MCF 10A (cell line): ENCODE results near the gene TIAM1. TPM values are rescaled to one million over a fixed set of nuclear protein-coding genes. Genes with fewer than 3 reads are reported as not detected.
A peak's percentile ranks its signal among the peaks of the same experiment; 100 is the strongest.

Experiments
- BruUV-seq: library from RNA; stranded (reverse); fragments of 400-500 nt; replicated peaks from 2 replicates; lab custom pipeline; 2021; lab: Mats Ljungman, UMichigan
- CTCF ChIA-PET: fragments of 300-600 bp; sonication (Branson Sonifier 250); formaldehyde crosslinking; extraction: SDS; loops from one replicate; lab custom pipeline; 2021; ENCODE audit warnings: antibody characterized with exemption, inconsistent platforms; lab: Yijun Ruan, JAX
- POLR2A ChIA-PET: fragments of 300-600, 350-650 bp; sonication (Branson Sonifier 250); formaldehyde crosslinking; extraction: SDS; loops from one replicate; lab custom pipeline; 2020; ENCODE audit warnings: antibody characterized with exemption, inconsistent platforms; lab: Yijun Ruan, JAX
- DNase-seq: peaks from one replicate; pipeline ENCODE4 v3.0.0-alpha.2; 2018; ENCODE audit not compliant: unreplicated experiment
- H3K27ac Mint-ChIP-seq: one replicate; pipeline ENCODE4 v1.8.0; 2022; ENCODE audit warnings: mild to moderate bottlenecking, low read depth, mixed read lengths; ENCODE audit not compliant: unreplicated experiment
- H3K27me3 Mint-ChIP-seq: one replicate; pipeline ENCODE4 v1.8.0; 2022; ENCODE audit warnings: mixed read lengths; ENCODE audit not compliant: insufficient read depth, unreplicated experiment
- H3K36me3 Mint-ChIP-seq: one replicate; pipeline ENCODE4 v1.8.0; 2022; ENCODE audit warnings: mild to moderate bottlenecking, moderate library complexity, mixed read lengths; ENCODE audit not compliant: insufficient read depth, unreplicated experiment
- H3K4me1 Mint-ChIP-seq: one replicate; pipeline ENCODE4 v1.8.0; 2022; ENCODE audit warnings: mixed read lengths; ENCODE audit not compliant: insufficient read depth, unreplicated experiment
- H3K4me3 Mint-ChIP-seq: one replicate; pipeline ENCODE4 v1.8.0; 2022; ENCODE audit warnings: mild to moderate bottlenecking, moderate library complexity, mixed read lengths; ENCODE audit not compliant: unreplicated experiment
- H3K9me3 Mint-ChIP-seq: one replicate; pipeline ENCODE4 v1.8.0; 2022; ENCODE audit warnings: mixed read lengths; ENCODE audit not compliant: unreplicated experiment
- intact Hi-C: fragments of 100-400 bp; cut with micrococcal nuclease; formaldehyde crosslinking; loops from 2 replicates; pipeline ENCODE4 v1.14.1; 2022
- total RNA-seq: library from RNA; stranded (reverse); gene quantifications from 2 replicates; pipeline ENCODE4 v1.2.3, GENCODE V29; 2022
- TF ChIP-seq, protein P1 (sequence below): fragments of 200-600 bp; IDR thresholded peaks from one replicate; pipeline ENCODE4 v1.8.0; 2022; ENCODE audit warnings: antibody characterized with exemption, mild to moderate bottlenecking; ENCODE audit not compliant: unreplicated experiment

Gene TIAM1
- total RNA-seq, 1 experiment from 2014 or later = 9.8 TPM

DNA sequence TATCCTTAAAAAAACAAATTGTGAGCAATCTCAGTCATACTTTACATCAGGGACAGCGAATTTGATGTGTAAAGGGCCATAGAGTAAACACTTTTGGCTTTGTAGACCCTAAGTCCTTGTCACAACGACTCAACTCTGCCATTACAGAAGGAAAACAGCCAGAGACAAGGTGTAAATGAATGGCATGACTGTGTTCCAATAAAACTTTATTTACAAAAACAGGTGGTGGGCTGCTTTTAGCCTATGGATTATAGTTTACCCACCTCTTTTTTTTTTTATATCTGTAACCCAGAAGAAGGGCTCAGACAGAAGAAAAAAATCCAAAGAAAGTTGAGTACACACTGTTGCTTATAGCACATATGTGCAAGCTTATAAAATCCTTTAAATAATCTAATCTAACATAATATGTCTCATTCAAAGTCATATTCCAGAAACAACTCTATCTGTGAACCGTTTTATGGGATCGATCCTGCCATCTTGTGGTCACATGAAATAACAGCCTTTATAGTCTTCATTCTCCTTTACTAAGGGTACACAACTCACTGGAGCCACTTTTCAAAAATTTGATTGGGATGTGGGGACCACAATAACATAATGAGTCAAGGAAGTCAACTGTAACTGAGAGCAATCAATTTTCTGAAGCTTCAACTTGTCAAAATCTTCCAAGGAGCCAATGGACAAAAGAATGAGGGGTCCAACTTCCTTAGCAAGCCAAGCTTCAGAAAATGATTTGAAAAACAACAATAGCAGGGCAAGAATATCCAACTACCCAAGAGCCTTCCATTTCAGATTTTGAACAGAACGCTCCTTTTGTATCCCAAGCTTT is 163.6 kb downstream of the TIAM1 start:
- peak; percentile 57 for DNase-seq
- TF ChIP-seq, protein P1, sequence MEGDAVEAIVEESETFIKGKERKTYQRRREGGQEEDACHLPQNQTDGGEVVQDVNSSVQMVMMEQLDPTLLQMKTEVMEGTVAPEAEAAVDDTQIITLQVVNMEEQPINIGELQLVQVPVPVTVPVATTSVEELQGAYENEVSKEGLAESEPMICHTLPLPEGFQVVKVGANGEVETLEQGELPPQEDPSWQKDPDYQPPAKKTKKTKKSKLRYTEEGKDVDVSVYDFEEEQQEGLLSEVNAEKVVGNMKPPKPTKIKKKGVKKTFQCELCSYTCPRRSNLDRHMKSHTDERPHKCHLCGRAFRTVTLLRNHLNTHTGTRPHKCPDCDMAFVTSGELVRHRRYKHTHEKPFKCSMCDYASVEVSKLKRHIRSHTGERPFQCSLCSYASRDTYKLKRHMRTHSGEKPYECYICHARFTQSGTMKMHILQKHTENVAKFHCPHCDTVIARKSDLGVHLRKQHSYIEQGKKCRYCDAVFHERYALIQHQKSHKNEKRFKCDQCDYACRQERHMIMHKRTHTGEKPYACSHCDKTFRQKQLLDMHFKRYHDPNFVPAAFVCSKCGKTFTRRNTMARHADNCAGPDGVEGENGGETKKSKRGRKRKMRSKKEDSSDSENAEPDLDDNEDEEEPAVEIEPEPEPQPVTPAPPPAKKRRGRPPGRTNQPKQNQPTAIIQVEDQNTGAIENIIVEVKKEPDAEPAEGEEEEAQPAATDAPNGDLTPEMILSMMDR = peak; percentile 53
- Mint-ChIP-seq H3K36me3 (peaks cover 11% of the 10 kb centered on the region), H3K4me1 (no peaks in the 10 kb centered on the region), H3K4me3 (no peak overlapping the region), H3K27me3 (no peaks in the 10 kb centered on the region), H3K27ac (no peak overlapping the region), H3K9me3 (no peaks in the 10 kb centered on the region)
- intact Hi-C loops = loop anchor here (1.0 kb wide), 2 partner anchors 71 to 82 kb away; no protein-coding TSS in a partner anchor
- ChIA-PET CTCF (interaction anchor here (0.6 to 15.6 kb wide), 33 partner anchors 7 to 851 kb away, joined by 3 to 251 read pairs (median 5); no protein-coding TSS in a partner anchor), POLR2A (no interaction called here)
- no TSS peak for BruUV-seq

DNA sequence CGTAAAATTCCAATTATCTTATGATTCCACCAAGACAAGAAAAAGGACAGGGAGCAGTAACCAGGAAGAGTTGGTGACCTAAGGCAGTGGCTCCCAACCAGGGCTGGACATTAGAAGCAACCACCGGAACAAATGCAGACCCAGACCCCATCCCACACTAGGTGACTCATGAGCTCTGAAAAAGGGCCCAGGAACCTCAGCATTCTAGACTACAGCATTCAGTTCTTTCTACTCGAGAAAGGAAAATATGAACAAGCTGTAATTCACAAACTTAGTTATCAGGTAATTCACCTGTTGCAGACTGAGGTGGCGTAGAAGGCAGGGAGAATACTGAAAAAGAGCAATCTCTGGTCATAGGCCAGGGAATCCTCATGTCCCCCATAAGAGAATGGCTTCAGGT is 167.3 kb downstream of the TIAM1 start:
- BruUV-seq = no TSS peak
- DNase-seq = no peak
- H3K27ac Mint-ChIP-seq = no peak overlapping the region
- no peaks in the 10 kb centered on the region for H3K4me1 Mint-ChIP-seq
- POLR2A ChIA-PET = no interaction called here
- H3K4me3 Mint-ChIP-seq = no peak overlapping the region
- H3K9me3 Mint-ChIP-seq = no peaks in the 10 kb centered on the region
- H3K27me3 Mint-ChIP-seq = no peaks in the 10 kb centered on the region
- peaks cover 5% of the 10 kb centered on the region for H3K36me3 Mint-ChIP-seq
- CTCF ChIA-PET = interaction anchor here (1.1 to 15.6 kb wide), 2 partner anchors 77 to 328 kb away, joined by 4 to 251 read pairs; no protein-coding TSS in a partner anchor
- intact Hi-C loops = no loop called here
- TF ChIP-seq, protein P1 = no peak

DNA sequence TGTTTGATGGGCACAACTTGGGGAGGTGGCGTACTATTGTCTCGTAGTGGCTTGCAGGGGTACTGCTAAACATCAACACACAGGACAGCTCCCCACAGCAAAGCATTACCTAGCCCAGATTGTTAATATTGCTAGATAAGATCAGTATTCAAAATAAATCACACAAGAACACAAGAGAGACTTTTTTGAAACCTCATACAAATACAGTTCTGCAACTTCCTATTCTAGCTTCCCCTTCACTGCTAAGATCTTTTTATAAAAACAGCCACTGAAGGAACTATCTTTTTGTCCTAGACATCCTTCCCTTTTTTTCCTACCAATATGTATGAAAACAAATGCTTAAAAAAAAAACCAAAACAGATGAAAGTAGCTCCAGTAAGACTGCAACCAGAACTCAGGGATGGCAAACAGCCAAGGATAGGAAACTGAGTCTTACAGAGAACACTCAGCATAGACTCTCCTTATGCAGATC is 167.9 kb downstream of the TIAM1 start:
- Mint-ChIP-seq H3K4me1 (no peaks in the 10 kb centered on the region), H3K27ac (no peak overlapping the region), H3K4me3 (no peak overlapping the region), H3K9me3 (no peaks in the 10 kb centered on the region), H3K27me3 (no peaks in the 10 kb centered on the region), H3K36me3 (peaks cover 5% of the 10 kb centered on the region)
- TF ChIP-seq, protein P1 = no peak
- CTCF ChIA-PET = interaction anchor here (1.1 to 15.6 kb wide), 3 partner anchors 7 to 327 kb away, joined by 4 to 251 read pairs (median 24); no protein-coding TSS in a partner anchor
- BruUV-seq = no TSS peak
- no peak for DNase-seq
- POLR2A ChIA-PET = no interaction called here
- intact Hi-C loops = no loop called here

DNA sequence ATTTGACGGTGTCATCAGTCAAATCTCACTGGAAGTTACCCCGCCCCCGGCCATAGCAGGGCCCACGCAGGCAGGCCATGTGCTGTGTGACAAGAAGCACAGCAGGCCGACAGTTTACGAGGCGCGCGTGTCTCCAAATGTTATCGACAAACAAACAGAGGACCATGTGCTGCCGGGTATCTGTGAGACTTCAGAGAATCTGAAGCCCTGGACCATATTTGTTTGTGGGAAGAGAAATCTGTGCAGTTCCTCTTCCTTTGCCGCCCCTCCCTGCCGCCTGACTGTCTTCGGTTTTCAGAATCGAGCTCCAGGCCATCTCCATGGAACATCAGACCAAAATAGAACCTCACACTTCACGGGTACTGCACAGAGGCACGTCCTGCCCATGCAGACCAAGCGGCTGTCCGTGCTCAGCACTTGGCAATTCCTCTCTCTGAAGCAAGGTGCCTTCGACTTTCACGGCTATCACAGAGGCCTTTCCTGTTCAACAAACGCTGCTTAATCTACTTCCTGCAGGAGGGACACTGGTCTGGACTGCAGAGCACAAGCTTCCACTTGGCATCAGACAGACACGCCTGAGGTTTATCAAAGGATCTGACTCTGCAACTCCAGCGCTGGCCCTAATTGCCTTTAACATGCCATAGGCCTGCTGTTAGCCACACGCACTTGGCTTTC is 170.0 kb downstream of the TIAM1 start:
- H3K27me3 Mint-ChIP-seq = no peaks in the 10 kb centered on the region
- no peak overlapping the region for H3K27ac Mint-ChIP-seq
- ChIA-PET POLR2A (interaction anchor here (0.8 kb wide), 1 partner anchor 12 kb away, joined by 3 read pairs; no protein-coding TSS in a partner anchor), CTCF (interaction anchor here (0.6 to 15.6 kb wide), 7 partner anchors 9 to 438 kb away, joined by 3 to 251 read pairs (median 5); no protein-coding TSS in a partner anchor)
- TF ChIP-seq, protein P1 = no peak
- intact Hi-C loops = no loop called here
- no peaks in the 10 kb centered on the region for H3K9me3 Mint-ChIP-seq
- H3K36me3 Mint-ChIP-seq = no peaks in the 10 kb centered on the region
- no TSS peak for BruUV-seq
- no peaks in the 10 kb centered on the region for H3K4me1 Mint-ChIP-seq
- no peak for DNase-seq
- H3K4me3 Mint-ChIP-seq = no peak overlapping the region
